Keratinocyte (primary cell): Measurements from ENCODE around the gene OBSL1.

ENCODE experiments used
- CTCF ChIP-seq, 3 experiments: IDR thresholded peaks in 1 of 3; conservative IDR thresholded peaks in 1 of 3; optimal IDR thresholded peaks in 1 of 3; 2 replicates in 2 of 3; 3 replicates in 1 of 3; pipeline versions ENCODE3 to v1.5.1; 2011; ENCODE audit warnings: low read length in 3 of 3, mild to moderate bottlenecking in 3 of 3, moderate library complexity in 2 of 3, control low read depth in 1 of 3, inconsistent platforms in 1 of 3; ENCODE audit not compliant: insufficient read depth in 2 of 3; ENCODE audit errors: extremely low read depth in 1 of 3
- EZH2 ChIP-seq: IDR thresholded peaks from one replicate; pipeline ENCODE4 v1.6.1; 2012; ENCODE audit warnings: inconsistent platforms, mild to moderate bottlenecking, low read length, moderate library complexity

- TF ChIP-seq CTCF (optimal IDR thresholded peaks at IDR 0.05 in 1 of 3, IDR thresholded peaks at IDR 0.05 in 1 of 3, conservative IDR thresholded peaks at IDR 0.05 in 1 of 3; ENCODE audit: extremely low read depth in 1 of 3, insufficient read depth in 2 of 3, low read length in 3 of 3) (peak in 1 of 3 experiments; percentile 5), EZH2 (no peak)
Observed at GRCh38 chr2:219571311-219572236, at the start of gene OBSL1.
